Activated CD8-positive, alpha-beta memory T cell treated with anti-CD3 and anti-CD28 coated beads for 48 hours (primary cell): ENCODE data around the gene NKD2.

Source experiments
- DNase-seq, 3 experiments: peaks; one replicate each; pipeline ENCODE4 v3.0.0-alpha.2; 2020; ENCODE audit warnings: low read depth in 2 of 3, low spot score in 2 of 3

NKD2 gene

GRCh38 chr5:978054-978453, 30.5 kb upstream of the NKD2 start:
- DNase-seq = no peak

- DNase-seq = no peak
These were observed 29.9 kb upstream of the NKD2 start for GRCh38 chr5:978693-979092.

- DNase-seq = no peak
These were observed 29.3 kb upstream of the NKD2 start for GRCh38 chr5:979100-979817.

- no peak for DNase-seq
These were observed 28.5 kb upstream of the NKD2 start for GRCh38 chr5:980001-980588.

GRCh38 chr5:980966-981365, 27.6 kb upstream of the NKD2 start:
- no peak for DNase-seq

GRCh38 chr5:981456-981855, 27.1 kb upstream of the NKD2 start:
- DNase-seq = no peak

- DNase-seq = no peak
These were observed 26.0 kb upstream of the NKD2 start for GRCh38 chr5:982377-983237.

- no peak for DNase-seq
These were observed 25.4 kb upstream of the NKD2 start for GRCh38 chr5:983238-983524.

GRCh38 chr5:983568-983967, 25.0 kb upstream of the NKD2 start:
- DNase-seq = no peak

GRCh38 chr5:984774-985173, 23.8 kb upstream of the NKD2 start:
- no peak for DNase-seq

GRCh38 chr5:987761-988160, 20.8 kb upstream of the NKD2 start:
- DNase-seq = no peak

GRCh38 chr5:988322-988721, 20.3 kb upstream of the NKD2 start:
- DNase-seq = no peak

GRCh38 chr5:989961-990530, 18.6 kb upstream of the NKD2 start:
- no peak for DNase-seq

- DNase-seq = no peak
These were observed 16.9 kb upstream of the NKD2 start for GRCh38 chr5:991472-992267.

- DNase-seq = no peak
These were observed 14.4 kb upstream of the NKD2 start for GRCh38 chr5:994272-994607.

GRCh38 chr5:994821-995220, 13.8 kb upstream of the NKD2 start:
- DNase-seq = no peak

GRCh38 chr5:995318-995717, 13.3 kb upstream of the NKD2 start:
- DNase-seq = no peak

GRCh38 chr5:997001-997474, 11.6 kb upstream of the NKD2 start:
- no peak for DNase-seq

GRCh38 chr5:997711-998110, 10.9 kb upstream of the NKD2 start:
- DNase-seq = no peak

- DNase-seq = no peak
These were observed 10.2 kb upstream of the NKD2 start for GRCh38 chr5:998246-999031.
